Measurements from ENCODE around the gene ERICH2.

ERICH2 gene

GRCh38 chr2:170817093-170818035 lies 47.2 kb downstream of the ERICH2 start:
- DNase-seq (ENCODE audit: low spot score) = peak; percentile 38

GRCh38 chr2:170818036-170818751 lies 48.0 kb downstream of the ERICH2 start:
- no peak for DNase-seq (ENCODE audit: low spot score)

- DNase-seq (ENCODE audit: low spot score) = no peak
Observed at GRCh38 chr2:170818752-170819470, 48.7 kb downstream of the ERICH2 start.

DNA sequence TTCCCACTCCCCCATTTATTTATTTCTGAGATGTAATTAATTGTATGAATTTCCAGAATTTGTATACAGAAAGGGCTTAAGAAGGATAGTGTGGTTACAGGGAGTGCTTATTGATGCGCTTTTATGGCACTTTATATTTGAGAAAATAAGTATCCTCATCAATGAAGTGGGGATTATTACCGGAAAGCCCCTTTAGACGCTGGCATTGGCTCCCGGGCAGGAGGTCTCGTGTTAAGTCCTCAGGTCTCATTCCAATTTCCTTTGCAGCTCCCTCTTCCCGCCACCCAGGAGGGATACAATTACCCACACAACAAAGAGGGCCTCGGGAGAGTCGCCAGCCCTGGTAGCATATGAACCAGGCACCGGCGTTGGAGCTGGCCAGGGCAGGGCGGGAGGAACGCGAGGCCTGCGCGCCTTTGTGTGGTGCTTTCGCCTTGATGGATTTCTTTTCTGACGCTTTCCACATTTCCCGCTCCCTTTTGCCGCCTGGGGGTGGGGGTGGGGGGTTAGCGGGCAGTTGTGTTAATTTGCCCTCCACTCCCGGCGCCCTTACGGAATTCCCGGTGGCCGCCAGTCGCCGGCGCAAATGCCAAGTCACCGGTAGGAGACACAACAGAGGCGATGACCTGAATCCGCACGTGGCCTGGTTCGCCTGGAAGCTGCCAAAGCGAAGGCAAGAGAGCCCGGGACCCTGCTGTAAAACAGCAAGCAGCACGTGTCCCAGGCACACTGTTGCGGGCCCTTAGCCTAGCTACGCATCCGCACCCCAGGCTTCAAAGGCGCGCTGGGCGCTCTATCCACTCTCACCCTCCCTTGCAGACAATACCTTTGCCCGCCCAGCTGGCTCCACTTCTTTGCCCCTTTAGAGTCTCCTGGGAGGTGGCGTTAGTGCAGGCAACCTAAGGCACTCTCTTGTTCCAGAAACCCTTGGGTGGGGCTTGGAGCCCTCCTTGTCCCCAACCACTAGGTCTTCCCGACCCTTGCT lies 49.8 kb downstream of the ERICH2 start:
- no peak for DNase-seq (ENCODE audit: low spot score)

- DNase-seq (ENCODE audit: low spot score) = no peak
Observed at GRCh38 chr2:170820757-170821530, 50.8 kb downstream of the ERICH2 start.

- peak; percentile 17 for DNase-seq (ENCODE audit: low spot score)
Observed at GRCh38 chr2:170821531-170822289, 51.5 kb downstream of the ERICH2 start.

- DNase-seq (ENCODE audit: low spot score) = peak; percentile 28
Observed at GRCh38 chr2:170822290-170823087, 52.3 kb downstream of the ERICH2 start.

- DNase-seq (ENCODE audit: low spot score) = peak; percentile 23
Observed at GRCh38 chr2:170823088-170823897, 53.1 kb downstream of the ERICH2 start.

- no peak for DNase-seq (ENCODE audit: low spot score)
Observed at GRCh38 chr2:170823898-170824215, 53.7 kb downstream of the ERICH2 start.

GRCh38 chr2:170824526-170825015 lies 54.4 kb downstream of the ERICH2 start:
- no peak for DNase-seq (ENCODE audit: low spot score)

DNA sequence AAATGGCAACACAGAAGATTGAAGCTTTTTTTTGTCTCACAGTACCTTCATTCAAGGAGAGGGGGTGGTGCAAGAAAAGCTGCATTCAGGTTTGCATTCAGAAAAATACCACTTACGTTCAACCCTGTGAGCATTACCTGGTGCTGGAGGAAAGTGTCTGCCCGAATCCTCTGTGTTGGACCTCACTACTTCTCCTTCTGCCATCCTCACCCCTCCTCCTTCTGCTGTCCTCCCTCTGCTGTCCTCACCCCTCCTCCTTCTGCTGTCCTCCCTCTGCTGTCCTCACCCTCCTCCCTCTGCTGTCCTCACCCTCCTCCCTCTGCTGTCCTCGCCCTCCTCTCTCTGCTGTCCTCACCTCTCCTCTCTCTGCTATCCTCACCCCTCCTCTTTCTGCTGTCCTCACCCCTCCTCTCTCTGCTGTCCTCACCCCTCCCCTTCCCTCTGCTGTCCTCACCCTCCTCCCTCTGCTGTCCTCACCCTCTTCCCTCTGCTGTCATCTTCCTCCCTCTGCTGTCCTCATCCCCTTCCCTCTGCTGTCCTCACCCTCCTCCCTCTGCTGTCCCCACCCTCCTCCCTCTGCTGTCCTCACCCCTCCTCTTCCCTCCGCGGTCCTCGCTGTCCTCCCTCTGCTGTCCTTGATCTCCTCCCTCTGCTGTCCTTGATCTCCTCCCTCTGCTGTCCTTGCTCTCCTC lies 57.8 kb downstream of the ERICH2 start:
- DNase-seq (ENCODE audit: low spot score) = no peak

DNA sequence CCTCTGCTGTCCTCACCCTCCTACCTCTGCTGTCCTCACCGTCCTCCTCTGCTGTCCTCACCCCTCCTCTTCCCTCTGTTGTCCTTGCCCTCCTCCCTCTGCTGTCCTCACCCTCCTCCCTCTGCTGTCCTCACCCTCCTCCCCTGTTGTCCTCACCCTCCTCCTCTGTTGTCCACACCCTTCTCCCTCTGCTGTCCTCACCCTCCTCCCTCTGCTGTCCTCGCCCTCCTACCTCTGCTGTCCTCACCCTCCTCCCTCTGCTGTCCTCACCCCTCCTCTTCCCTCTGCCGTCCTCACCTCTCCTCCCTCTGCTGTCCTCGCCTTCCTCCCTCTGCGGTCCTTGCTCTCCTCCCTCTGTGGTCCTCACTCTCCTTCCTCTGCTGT lies 58.3 kb downstream of the ERICH2 start:
- DNase-seq (ENCODE audit: low spot score) = no peak

DNA sequence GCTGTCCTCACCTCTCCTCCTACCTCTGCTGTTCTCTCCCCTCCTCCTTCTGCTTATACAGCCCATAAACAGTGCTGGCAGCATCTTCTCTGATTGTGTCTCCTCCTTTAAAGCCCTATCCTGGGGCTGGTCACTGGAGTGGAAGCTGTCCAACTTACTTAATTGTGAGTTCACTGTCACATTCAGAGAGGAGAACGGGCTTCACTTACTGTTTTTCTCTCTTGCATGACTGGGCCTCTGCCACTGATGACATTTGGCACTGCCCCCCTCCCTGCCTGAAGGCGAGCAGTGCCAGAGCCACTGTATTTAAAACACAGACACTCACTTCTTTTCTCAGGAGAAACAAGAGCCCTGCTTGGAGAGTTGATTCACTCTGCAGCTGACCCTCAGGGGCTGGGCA lies 58.9 kb downstream of the ERICH2 start:
- DNase-seq (ENCODE audit: low spot score) = no peak

GRCh38 chr2:170830166-170830565 lies 60.0 kb downstream of the ERICH2 start:
- DNase-seq (ENCODE audit: low spot score) = no peak

GRCh38 chr2:170831115-170831514 lies 60.9 kb downstream of the ERICH2 start:
- DNase-seq (ENCODE audit: low spot score) = no peak

GRCh38 chr2:170836027-170836426 lies 65.8 kb downstream of the ERICH2 start:
- no peak for DNase-seq (ENCODE audit: low spot score)

DNA sequence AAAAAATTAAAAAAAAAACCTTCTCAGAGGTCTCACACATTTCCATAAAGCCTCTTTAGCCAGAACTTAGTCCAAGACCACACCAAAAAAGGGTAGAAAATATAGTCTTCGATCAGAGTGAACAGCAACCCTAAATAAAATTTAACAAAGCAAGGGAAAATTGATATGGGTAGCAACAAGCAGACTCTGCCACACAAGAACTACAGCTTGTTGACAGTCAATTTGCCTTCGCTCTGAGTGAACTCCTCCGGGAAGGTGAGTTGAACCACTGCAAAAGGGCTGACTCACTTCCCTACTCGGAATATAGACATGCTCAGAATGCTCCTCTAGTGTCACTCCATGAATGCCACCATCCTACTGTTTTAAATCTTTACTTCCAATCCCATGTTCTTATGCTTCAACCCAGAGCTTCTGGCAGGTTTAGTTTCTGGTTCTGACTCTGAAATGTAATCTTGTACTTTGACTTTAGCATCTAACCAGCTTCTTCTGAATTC lies 70.6 kb downstream of the ERICH2 start:
- no peak for DNase-seq (ENCODE audit: low spot score)

Measured in AG08396 (cell line).